ENCODE results near the gene PITPNM2. TPM values are rescaled to one million over a fixed set of nuclear protein-coding genes. Genes with fewer than 3 reads are reported as not detected.

Gene PITPNM2
- total RNA-seq, 2 experiments from 2014 or later, result 0.42 to 0.73 TPM

DNA sequence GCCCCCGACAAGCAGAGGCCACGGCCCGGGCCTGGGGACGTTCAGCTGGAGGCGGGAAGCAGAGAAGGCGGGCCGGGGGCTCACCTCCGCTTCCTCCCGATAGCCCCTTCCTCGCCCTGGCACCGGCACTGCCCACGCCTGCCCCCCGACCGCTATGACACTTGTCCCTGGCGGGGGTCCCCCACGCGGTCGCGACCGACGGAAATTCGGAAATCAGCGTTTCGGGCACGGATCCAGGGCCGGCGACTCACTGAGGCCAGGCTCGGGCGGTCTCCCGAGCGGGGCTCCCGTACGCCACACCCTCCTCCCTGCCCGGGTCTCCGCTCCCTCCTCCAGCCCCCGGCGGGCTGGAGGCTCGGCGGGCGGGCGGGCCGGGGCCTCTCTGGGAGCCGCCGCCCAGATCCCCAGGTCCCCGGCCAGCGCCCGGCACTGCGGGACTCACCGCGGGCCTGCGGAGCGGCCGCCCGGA is 581 bp downstream of the PITPNM2 start:
- Histone ChIP-seq H3K9me3 (ENCODE audit: low read length) (no peaks in the 10 kb centered on the region), H3K4me2 (ENCODE audit: low read length) (peak overlapping the region; percentile 43; the same call in 1 of the 2 replicates), H3K9me2 (ENCODE audit: insufficient read depth, low read length) (no peaks in the 10 kb centered on the region), H3K4me1 (ENCODE audit: insufficient read depth, low read length, poor library complexity, severe bottlenecking) (no peaks in the 10 kb centered on the region), H2AFZ (ENCODE audit: low read length) (no peak overlapping the region), H3K36me3 (ENCODE audit: insufficient read depth, low read length) (peaks cover 16% of the 10 kb centered on the region; the same call in 1 of the 2 replicates), H3K27ac (ENCODE audit: low read depth, low read length, poor library complexity, severe bottlenecking) (no peak overlapping the region), H3K4me3 (ENCODE audit: low read depth, low read length, poor library complexity, severe bottlenecking) (peak overlapping the region; percentile 36), H4K20me1 (ENCODE audit: insufficient read depth, low read length) (no peaks in the 10 kb centered on the region), H3K79me2 (ENCODE audit: insufficient read depth, low read depth, low read length) (no peaks in the 10 kb centered on the region)
- no peak for TF ChIP-seq EZH2phosphoT487 (IDR thresholded peaks at IDR 0.05; ENCODE audit: borderline replicate concordance, low read depth, low read length)
- TF ChIP-seq, protein P1, sequence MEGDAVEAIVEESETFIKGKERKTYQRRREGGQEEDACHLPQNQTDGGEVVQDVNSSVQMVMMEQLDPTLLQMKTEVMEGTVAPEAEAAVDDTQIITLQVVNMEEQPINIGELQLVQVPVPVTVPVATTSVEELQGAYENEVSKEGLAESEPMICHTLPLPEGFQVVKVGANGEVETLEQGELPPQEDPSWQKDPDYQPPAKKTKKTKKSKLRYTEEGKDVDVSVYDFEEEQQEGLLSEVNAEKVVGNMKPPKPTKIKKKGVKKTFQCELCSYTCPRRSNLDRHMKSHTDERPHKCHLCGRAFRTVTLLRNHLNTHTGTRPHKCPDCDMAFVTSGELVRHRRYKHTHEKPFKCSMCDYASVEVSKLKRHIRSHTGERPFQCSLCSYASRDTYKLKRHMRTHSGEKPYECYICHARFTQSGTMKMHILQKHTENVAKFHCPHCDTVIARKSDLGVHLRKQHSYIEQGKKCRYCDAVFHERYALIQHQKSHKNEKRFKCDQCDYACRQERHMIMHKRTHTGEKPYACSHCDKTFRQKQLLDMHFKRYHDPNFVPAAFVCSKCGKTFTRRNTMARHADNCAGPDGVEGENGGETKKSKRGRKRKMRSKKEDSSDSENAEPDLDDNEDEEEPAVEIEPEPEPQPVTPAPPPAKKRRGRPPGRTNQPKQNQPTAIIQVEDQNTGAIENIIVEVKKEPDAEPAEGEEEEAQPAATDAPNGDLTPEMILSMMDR (conservative IDR thresholded peaks at IDR 0.05; ENCODE audit: low read length), result no peak
- no peak for DNase-seq (ENCODE audit: low spot score)
- CTCF ChIA-PET (ENCODE audit: unreplicated experiment), result no interaction called here
- BruUV-seq (replicated peaks), result no TSS peak
- intact Hi-C loops (cut with micrococcal nuclease; ENCODE audit: unreplicated experiment), result loop anchor here (10.0 kb wide), 1 partner anchor 106 kb away; no protein-coding TSS in a partner anchor
- POLR2A ChIA-PET, result interaction anchor here (0.7 kb wide), 1 partner anchor 20 kb away, joined by 3 read pairs; no protein-coding TSS in a partner anchor

- Histone ChIP-seq H3K27ac (ENCODE audit: low read depth, low read length, poor library complexity, severe bottlenecking) (no peak overlapping the region), H3K9me2 (ENCODE audit: insufficient read depth, low read length) (no peaks in the 10 kb centered on the region), H3K9me3 (ENCODE audit: low read length) (no peaks in the 10 kb centered on the region), H2AFZ (ENCODE audit: low read length) (no peak overlapping the region), H3K4me2 (ENCODE audit: low read length) (peak overlapping the region; percentile 43; the same call in 1 of the 2 replicates), H3K79me2 (ENCODE audit: insufficient read depth, low read depth, low read length) (no peaks in the 10 kb centered on the region), H4K20me1 (ENCODE audit: insufficient read depth, low read length) (no peaks in the 10 kb centered on the region), H3K4me3 (ENCODE audit: low read depth, low read length, poor library complexity, severe bottlenecking) (peak overlapping the region; percentile 36), H3K36me3 (ENCODE audit: insufficient read depth, low read length) (peaks cover 14% of the 10 kb centered on the region; the same call in 1 of the 2 replicates), H3K4me1 (ENCODE audit: insufficient read depth, low read length, poor library complexity, severe bottlenecking) (no peaks in the 10 kb centered on the region)
- BruUV-seq (replicated peaks), result no TSS peak
- TF ChIP-seq, protein P1 (conservative IDR thresholded peaks at IDR 0.05; ENCODE audit: low read length), result no peak
- no peak for TF ChIP-seq EZH2phosphoT487 (IDR thresholded peaks at IDR 0.05; ENCODE audit: borderline replicate concordance, low read depth, low read length)
- DNase-seq (ENCODE audit: low spot score), result no peak
- CTCF ChIA-PET (ENCODE audit: unreplicated experiment), result no interaction called here
- POLR2A ChIA-PET, result interaction anchor here (0.7 kb wide), 2 partner anchors 19 to 1633 kb away, joined by 3 read pairs; no protein-coding TSS in a partner anchor
- intact Hi-C loops (cut with micrococcal nuclease; ENCODE audit: unreplicated experiment), result loop anchor here (10.0 kb wide), 1 partner anchor 105 kb away; no protein-coding TSS in a partner anchor
Observed at GRCh38 chr12:123149501-123150274, 1.2 kb downstream of the PITPNM2 start.

All from OCI-LY7 (cell line).